Mesendoderm (in vitro differentiated cells): Measurements from ENCODE around the gene ANKMY1. TPM values are rescaled to one million over a fixed set of nuclear protein-coding genes. Genes with fewer than 3 reads are reported as not detected.

Experiments
- DNase-seq: peaks from one replicate; pipeline ENCODE4 v3.0.0; 2013
- H2AK5ac ChIP-seq: 2 replicates; pipeline ENCODE4 v1.6.1; 2013; ENCODE audit warnings: low read length, inconsistent platforms
- H2BK120ac ChIP-seq: 2 replicates; pipeline ENCODE4 v1.6.1; 2013; ENCODE audit warnings: low read depth, mild to moderate bottlenecking, low read length, moderate library complexity, mixed read lengths
- H2BK15ac ChIP-seq: replicated peaks from 2 replicates; pipeline ENCODE4 v1.6.1; 2013; ENCODE audit warnings: low read depth, mild to moderate bottlenecking, moderate library complexity
- H2BK5ac ChIP-seq: 2 replicates; pipeline ENCODE4 v1.6.1; 2013; ENCODE audit warnings: low read length, inconsistent platforms
- H3K18ac ChIP-seq: 2 replicates; pipeline ENCODE4 v1.6.1; 2013; ENCODE audit warnings: mild to moderate bottlenecking, low read length, mixed read lengths
- H3K23ac ChIP-seq: one replicate; pipeline ENCODE4 v1.6.1; 2013; ENCODE audit warnings: low read length
- H3K27ac ChIP-seq: 2 replicates; pipeline ENCODE4 v1.5.1; 2013; ENCODE audit warnings: low read depth, mild to moderate bottlenecking, inconsistent platforms, low read length, moderate library complexity
- H3K27me3 ChIP-seq: 2 replicates; pipeline ENCODE4 v1.6.1; 2013; ENCODE audit warnings: low read length, control low read depth, mild to moderate bottlenecking, inconsistent platforms; ENCODE audit not compliant: insufficient read depth, poor library complexity
- H3K36me3 ChIP-seq: 2 replicates; pipeline ENCODE4 v1.6.1; 2013; ENCODE audit warnings: low read length, inconsistent platforms; ENCODE audit not compliant: control insufficient read depth, insufficient read depth
- H3K4ac ChIP-seq: one replicate; pipeline ENCODE4 v1.6.1; 2013; ENCODE audit warnings: low read depth, mild to moderate bottlenecking, low read length, moderate library complexity
- H3K4me1 ChIP-seq: 2 replicates; pipeline ENCODE4 v1.6.1; 2013; ENCODE audit warnings: low read depth, low read length, inconsistent platforms; ENCODE audit not compliant: control insufficient read depth
- H3K4me2 ChIP-seq: 2 replicates; pipeline ENCODE4 v1.6.1; 2013; ENCODE audit warnings: low read length
- H3K4me3 ChIP-seq: 2 replicates; pipeline ENCODE4 v1.5.1; 2013; ENCODE audit warnings: mild to moderate bottlenecking, low read length
- H3K56ac ChIP-seq: one replicate; pipeline ENCODE4 v1.6.1; 2013; ENCODE audit warnings: low read length
- H3K79me1 ChIP-seq: 2 replicates; pipeline ENCODE4 v1.6.1; 2013; ENCODE audit warnings: low read length, inconsistent platforms
- H3K79me2 ChIP-seq: 2 replicates; pipeline ENCODE4 v1.6.1; 2013; ENCODE audit warnings: mild to moderate bottlenecking, low read length; ENCODE audit not compliant: control insufficient read depth, insufficient read depth
- H3K9ac ChIP-seq: 2 replicates; pipeline ENCODE4 v1.6.1; 2013; ENCODE audit warnings: low read length, inconsistent platforms
- H4K5ac ChIP-seq: one replicate; pipeline ENCODE4 v1.6.1; 2013; ENCODE audit warnings: low read length
- H4K8ac ChIP-seq: one replicate; pipeline ENCODE4 v1.6.1; 2013; ENCODE audit warnings: low read depth, mild to moderate bottlenecking, control low read depth, low read length, moderate library complexity
- WGBS: extraction: QIAGEN DNeasy Blood & Tissue Kit; methylation state at CpG from one replicate; pipeline ENCODE4 v1.1.7; 2013; ENCODE audit warnings: low lambda C conversion rate, missing lambda C conversion rate; ENCODE audit not compliant: insufficient coverage; ENCODE audit errors: extremely low coverage; 5-methylcytosine and 5-hydroxymethylcytosine counted together
- polyA plus RNA-seq, 2 experiments: library from polyadenylated mRNA; stranded (reverse); fragments of 200-250 nt; gene quantifications; one replicate each; pipeline ENCODE4 v1.2.3, GENCODE V29; 2013

The ANKMY1 gene, protein sequence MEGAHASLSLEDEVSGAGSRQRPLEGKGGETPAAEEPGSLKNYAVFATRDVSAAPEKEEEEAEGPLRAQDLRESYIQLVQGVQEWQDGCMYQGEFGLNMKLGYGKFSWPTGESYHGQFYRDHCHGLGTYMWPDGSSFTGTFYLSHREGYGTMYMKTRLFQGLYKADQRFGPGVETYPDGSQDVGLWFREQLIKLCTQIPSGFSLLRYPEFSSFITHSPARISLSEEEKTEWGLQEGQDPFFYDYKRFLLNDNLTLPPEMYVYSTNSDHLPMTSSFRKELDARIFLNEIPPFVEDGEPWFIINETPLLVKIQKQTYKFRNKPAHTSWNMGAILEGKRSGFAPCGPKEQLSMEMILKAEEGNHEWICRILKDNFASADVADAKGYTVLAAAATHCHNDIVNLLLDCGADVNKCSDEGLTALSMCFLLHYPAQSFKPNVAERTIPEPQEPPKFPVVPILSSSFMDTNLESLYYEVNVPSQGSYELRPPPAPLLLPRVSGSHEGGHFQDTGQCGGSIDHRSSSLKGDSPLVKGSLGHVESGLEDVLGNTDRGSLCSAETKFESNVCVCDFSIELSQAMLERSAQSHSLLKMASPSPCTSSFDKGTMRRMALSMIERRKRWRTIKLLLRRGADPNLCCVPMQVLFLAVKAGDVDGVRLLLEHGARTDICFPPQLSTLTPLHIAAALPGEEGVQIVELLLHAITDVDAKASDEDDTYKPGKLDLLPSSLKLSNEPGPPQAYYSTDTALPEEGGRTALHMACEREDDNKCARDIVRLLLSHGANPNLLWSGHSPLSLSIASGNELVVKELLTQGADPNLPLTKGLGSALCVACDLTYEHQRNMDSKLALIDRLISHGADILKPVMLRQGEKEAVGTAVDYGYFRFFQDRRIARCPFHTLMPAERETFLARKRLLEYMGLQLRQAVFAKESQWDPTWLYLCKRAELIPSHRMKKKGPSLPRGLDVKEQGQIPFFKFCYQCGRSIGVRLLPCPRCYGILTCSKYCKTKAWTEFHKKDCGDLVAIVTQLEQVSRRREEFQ
- polyA plus RNA-seq (2013, experiment 1 of 2), result 2.1 TPM
- 1.9 TPM for polyA plus RNA-seq (2013, experiment 2 of 2)

DNA sequence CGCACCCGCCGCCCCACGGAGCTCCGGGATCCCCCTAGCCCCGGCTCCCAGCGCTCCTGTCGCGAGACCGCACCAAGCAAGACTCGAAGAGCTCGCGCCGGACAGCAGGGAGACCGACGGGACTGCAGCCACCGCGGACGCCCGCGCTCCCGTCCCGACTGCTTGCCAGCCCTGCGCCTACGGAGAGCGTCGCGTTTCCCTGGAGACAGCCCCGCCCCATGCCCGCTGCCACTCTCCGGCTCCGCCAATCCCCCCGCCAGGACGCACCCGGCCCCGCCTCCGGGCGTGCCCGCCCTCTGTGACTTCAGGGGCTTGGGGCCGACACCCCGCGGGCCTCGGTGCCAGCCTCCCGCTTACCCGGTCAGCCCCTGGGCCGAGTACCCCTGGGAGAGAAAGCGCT, at the start of gene ANKMY1:
Gene ANKMY1, minus strand, starts transcription at position 181 of the 400 bp plus-strand sequence. CDS start 653 bp downstream, outside the sequence.
- WGBS, result no CpG with 5 or more reads among the region's 47 CpGs
- H3K4me2 ChIP-seq, result peak within 1 kb of the TSS; percentile 39
- H2BK5ac ChIP-seq, result no peak within 1 kb of the TSS
- no peak within 1 kb of the TSS for H2BK15ac ChIP-seq
- no peak within 1 kb of the TSS for H3K27ac ChIP-seq
- H3K79me1 ChIP-seq, result peaks cover 3% of the 10 kb centered on the region
- no peak within 1 kb of the TSS for H3K18ac ChIP-seq
- no peak within 1 kb of the TSS for H2AK5ac ChIP-seq
- peak within 1 kb of the TSS; percentile 20 for H3K9ac ChIP-seq
- no peak within 1 kb of the TSS for H4K8ac ChIP-seq
- H3K27me3 ChIP-seq, result no peaks in the 10 kb centered on the region
- H4K5ac ChIP-seq, result no peak within 1 kb of the TSS
- no peaks in the 10 kb centered on the region for H3K36me3 ChIP-seq
- no peaks in the 10 kb centered on the region for H3K79me2 ChIP-seq
- no peak within 1 kb of the TSS for H3K23ac ChIP-seq
- peak; percentile 90 for DNase-seq
- H3K4me3 ChIP-seq, result no peak within 1 kb of the TSS
- peaks cover 5% of the 10 kb centered on the region for H3K4me1 ChIP-seq
- peak within 1 kb of the TSS; percentile 22 for H3K56ac ChIP-seq
- no peak within 1 kb of the TSS for H3K4ac ChIP-seq
- no peak within 1 kb of the TSS for H2BK120ac ChIP-seq

DNA sequence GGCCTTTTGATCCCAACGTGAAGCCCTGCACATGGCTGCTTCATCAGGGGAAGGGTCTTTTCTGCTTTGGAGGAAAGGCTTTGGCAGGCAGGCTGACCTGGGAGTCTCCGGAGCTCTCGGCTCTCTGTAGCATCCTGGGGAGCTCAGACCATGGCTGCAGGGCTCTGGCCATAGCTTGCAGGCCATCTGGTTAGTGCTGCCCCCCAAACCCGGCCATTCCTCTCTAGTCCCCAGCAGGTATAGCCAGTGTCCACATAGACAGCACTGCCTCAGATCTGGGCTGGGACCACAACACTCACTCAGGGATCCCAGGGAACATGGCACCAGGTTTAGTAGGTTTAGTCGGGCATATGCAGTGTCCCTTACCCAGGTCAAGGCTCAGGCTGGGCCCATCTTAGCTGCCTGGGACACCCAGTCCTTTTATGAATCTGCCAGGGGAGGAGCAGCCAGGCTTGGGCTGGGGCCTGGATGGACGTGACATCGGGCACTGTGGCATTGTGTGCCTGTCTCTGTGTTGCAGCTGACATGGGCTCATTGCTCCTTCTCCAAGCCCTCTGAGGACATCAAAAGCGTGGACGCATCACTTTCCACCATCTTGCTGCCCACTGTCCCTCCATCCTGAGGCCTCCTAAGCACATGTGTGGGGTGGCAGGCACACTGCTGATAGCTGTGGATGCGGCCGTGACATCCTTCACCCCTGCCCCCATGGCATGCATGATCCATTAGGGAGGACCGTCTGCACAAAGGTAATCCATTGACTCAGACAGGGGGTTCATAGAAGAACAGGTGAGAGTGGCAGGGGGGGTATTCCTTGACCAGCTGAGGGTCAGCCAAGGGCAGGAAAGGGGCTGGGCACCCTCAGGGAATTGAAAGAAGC, 48.3 kb upstream of the ANKMY1 start:
- Histone ChIP-seq H3K9ac (no peak overlapping the region), H2BK120ac (no peak overlapping the region), H4K5ac (no peak overlapping the region), H3K18ac (no peak overlapping the region), H3K23ac (no peak overlapping the region), H4K8ac (no peak overlapping the region), H3K79me2 (no peaks in the 10 kb centered on the region), H3K4ac (no peak overlapping the region), H2AK5ac (no peak overlapping the region), H3K4me3 (no peak overlapping the region), H3K4me2 (no peak overlapping the region), H2BK5ac (no peak overlapping the region), H3K27ac (no peak overlapping the region), H3K4me1 (no peaks in the 10 kb centered on the region), H3K56ac (no peak overlapping the region), H3K79me1 (no peaks in the 10 kb centered on the region), H2BK15ac (no peak overlapping the region), H3K36me3 (no peaks in the 10 kb centered on the region), H3K27me3 (no peaks in the 10 kb centered on the region)
- DNase-seq, result no peak
- no CpG with 5 or more reads among the region's 12 CpGs for WGBS

DNA sequence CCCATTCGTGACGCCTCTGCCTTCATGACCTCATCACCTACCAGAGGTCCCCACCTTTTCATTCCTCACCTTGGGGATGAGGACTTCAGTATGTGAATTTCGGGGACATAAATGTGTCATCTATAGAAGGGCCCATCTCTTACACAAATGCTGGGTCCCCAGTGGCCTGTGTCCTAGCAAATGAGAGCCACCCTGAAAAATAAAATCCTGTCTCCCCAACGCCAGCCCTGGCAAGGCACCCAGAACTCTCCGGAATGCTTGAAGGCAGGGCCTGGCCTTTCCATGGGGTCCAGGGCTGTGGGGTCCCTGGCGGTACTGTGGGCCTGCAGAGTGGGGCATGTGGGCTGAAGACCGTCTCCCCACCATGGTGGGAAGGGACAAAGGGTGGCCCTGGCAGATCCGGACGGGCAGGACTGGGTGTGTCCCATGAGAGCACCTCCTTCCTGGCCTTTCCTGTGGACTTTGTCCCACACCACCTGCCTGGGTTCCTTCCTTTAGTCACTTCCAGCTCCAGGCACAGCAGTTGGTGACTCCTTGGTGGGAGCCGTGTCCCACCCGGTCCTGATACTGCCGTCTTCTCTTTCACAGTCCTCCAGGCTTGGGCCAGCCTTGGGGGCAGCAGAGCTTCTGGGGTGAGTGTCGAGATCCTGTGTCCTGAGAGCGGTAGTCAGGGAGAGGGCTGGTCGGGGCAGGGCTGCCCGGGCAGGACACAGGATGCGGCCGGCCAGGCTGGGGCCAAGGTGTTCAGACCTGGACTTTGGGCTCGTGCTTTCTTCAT, 47.3 kb upstream of the ANKMY1 start:
- Histone ChIP-seq H3K18ac (no peak overlapping the region), H2BK15ac (no peak overlapping the region), H3K56ac (no peak overlapping the region), H3K27me3 (no peaks in the 10 kb centered on the region), H3K27ac (no peak overlapping the region), H4K5ac (no peak overlapping the region), H3K4me3 (no peak overlapping the region), H3K4ac (no peak overlapping the region), H3K4me2 (no peak overlapping the region), H3K36me3 (no peaks in the 10 kb centered on the region), H3K79me1 (no peaks in the 10 kb centered on the region), H2AK5ac (no peak overlapping the region), H4K8ac (no peak overlapping the region), H3K79me2 (no peaks in the 10 kb centered on the region), H2BK120ac (no peak overlapping the region), H2BK5ac (no peak overlapping the region), H3K9ac (no peak overlapping the region), H3K4me1 (no peaks in the 10 kb centered on the region), H3K23ac (no peak overlapping the region)
- no peak for DNase-seq
- WGBS, result no CpG with 5 or more reads among the region's 19 CpGs

DNA sequence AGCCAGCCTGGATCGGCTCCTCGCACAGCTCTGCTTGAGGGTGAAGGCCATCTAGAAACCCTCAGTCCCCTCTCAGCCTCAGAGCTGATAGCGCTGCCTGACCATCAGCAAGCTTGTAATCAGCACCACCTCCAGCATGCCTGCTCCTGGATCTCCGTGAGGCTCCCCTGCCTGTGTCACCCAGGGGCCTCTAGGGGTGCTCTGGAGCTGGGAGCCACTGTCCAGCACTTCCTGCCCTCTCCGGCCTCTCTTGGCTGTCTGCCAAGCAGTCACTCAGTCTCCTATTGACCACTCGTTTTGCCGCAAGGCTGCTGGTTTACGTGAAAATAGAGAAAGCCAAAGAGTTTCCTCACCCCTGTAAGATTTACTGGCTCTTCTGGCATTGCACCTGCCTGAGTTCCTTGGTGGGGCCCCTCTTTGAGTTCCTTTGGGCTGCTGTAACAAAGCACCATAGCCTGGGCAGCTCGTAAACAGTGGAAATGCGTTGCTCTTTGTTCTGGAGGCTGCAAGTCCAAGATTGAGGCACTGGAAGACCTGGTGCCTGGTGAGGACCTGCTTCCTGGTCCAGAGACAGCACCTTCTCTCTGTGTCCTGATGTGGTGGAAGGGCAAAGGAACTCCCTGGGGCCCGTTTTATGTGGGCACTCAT, 46.6 kb upstream of the ANKMY1 start:
- H3K4me2 ChIP-seq, result no peak overlapping the region
- no peak overlapping the region for H3K23ac ChIP-seq
- H3K18ac ChIP-seq, result no peak overlapping the region
- no peak overlapping the region for H4K8ac ChIP-seq
- H2BK5ac ChIP-seq, result no peak overlapping the region
- H3K4me3 ChIP-seq, result no peak overlapping the region
- no peak overlapping the region for H3K9ac ChIP-seq
- H3K79me1 ChIP-seq, result no peaks in the 10 kb centered on the region
- no peak overlapping the region for H3K56ac ChIP-seq
- no CpG with 5 or more reads among the region's 11 CpGs for WGBS
- no peak overlapping the region for H2BK15ac ChIP-seq
- no peak overlapping the region for H2AK5ac ChIP-seq
- no peaks in the 10 kb centered on the region for H3K79me2 ChIP-seq
- H3K36me3 ChIP-seq, result no peaks in the 10 kb centered on the region
- H3K27ac ChIP-seq, result no peak overlapping the region
- H3K4me1 ChIP-seq, result no peaks in the 10 kb centered on the region
- H4K5ac ChIP-seq, result no peak overlapping the region
- DNase-seq, result peak; percentile 65
- no peak overlapping the region for H2BK120ac ChIP-seq
- H3K4ac ChIP-seq, result no peak overlapping the region
- no peaks in the 10 kb centered on the region for H3K27me3 ChIP-seq
